C4-2B (cell line): ENCODE measurements around the gene ATP1A3.

Experiments
- H3K27ac ChIP-seq: fragments of 450-650 bp; 2 replicates; pipeline ENCODE4 v1.5.1; 2017
- ZFX ChIP-seq: fragments of 450-650 bp; IDR thresholded peaks from 2 replicates; pipeline ENCODE4 v1.6.1; 2017
- TF ChIP-seq, protein P1 (sequence below): fragments of 450-650 bp; conservative IDR thresholded peaks from 2 replicates; pipeline ENCODE4 v1.5.1; 2017; ENCODE audit warnings: mild to moderate bottlenecking

ATP1A3 gene

DNA sequence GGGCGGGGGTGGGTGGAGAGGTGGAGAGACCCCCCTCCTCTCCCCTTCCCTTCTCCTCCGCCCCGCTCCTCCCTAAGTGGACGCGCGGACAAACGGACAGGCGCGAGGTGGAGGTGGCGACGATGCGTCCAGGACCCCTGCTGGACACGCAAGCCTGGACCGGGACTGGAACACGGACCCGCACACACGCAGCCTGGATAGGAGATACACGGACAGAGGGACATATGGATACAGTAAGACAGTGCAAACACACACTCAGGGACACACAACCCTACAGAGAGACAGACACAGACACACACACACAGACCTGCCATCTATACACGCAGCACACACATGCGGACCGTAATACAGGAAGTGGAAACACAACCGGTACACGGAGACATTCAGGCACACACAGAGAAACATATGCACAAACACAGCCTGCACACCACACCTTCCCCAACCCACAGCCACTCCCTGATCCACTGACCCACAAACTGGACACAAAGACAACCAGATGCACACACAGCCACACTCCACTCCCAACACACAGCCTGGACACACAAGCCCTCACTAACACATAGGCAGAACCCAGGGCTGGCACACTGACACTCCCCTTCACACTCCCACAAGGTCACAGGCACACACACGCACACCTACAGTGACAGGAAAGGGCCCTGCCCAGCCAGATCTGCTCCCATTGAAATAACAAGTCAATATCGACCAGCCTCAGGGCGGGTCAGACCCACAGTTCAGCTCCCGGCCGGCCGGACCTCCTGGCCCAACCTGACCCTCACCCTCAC lies 65.1 kb downstream of the ATP1A3 start:
- H3K27ac ChIP-seq = no peak overlapping the region
- no peak for TF ChIP-seq ZFX
- TF ChIP-seq, protein P1, sequence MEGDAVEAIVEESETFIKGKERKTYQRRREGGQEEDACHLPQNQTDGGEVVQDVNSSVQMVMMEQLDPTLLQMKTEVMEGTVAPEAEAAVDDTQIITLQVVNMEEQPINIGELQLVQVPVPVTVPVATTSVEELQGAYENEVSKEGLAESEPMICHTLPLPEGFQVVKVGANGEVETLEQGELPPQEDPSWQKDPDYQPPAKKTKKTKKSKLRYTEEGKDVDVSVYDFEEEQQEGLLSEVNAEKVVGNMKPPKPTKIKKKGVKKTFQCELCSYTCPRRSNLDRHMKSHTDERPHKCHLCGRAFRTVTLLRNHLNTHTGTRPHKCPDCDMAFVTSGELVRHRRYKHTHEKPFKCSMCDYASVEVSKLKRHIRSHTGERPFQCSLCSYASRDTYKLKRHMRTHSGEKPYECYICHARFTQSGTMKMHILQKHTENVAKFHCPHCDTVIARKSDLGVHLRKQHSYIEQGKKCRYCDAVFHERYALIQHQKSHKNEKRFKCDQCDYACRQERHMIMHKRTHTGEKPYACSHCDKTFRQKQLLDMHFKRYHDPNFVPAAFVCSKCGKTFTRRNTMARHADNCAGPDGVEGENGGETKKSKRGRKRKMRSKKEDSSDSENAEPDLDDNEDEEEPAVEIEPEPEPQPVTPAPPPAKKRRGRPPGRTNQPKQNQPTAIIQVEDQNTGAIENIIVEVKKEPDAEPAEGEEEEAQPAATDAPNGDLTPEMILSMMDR = no peak

GRCh38 chr19:41928221-41928683 lies 65.8 kb downstream of the ATP1A3 start, which contains the start of gene ERFL:
TSS of gene ERFL (minus strand) at chr19:41928449. CDS start at chr19:41912919, 15,530 bp downstream.
- no peak within 1 kb of the TSS for H3K27ac ChIP-seq
- TF ChIP-seq, protein P1 = no peak
- TF ChIP-seq ZFX = no peak

GRCh38 chr19:41927497-41928192 lies 66.4 kb downstream of the ATP1A3 start:
- TF ChIP-seq, protein P1 = no peak
- TF ChIP-seq ZFX = no peak
- no peak overlapping the region for H3K27ac ChIP-seq

GRCh38 chr19:41926763-41927496 lies 67.1 kb downstream of the ATP1A3 start:
- no peak for TF ChIP-seq ZFX
- TF ChIP-seq, protein P1 = no peak
- H3K27ac ChIP-seq = no peak overlapping the region

DNA sequence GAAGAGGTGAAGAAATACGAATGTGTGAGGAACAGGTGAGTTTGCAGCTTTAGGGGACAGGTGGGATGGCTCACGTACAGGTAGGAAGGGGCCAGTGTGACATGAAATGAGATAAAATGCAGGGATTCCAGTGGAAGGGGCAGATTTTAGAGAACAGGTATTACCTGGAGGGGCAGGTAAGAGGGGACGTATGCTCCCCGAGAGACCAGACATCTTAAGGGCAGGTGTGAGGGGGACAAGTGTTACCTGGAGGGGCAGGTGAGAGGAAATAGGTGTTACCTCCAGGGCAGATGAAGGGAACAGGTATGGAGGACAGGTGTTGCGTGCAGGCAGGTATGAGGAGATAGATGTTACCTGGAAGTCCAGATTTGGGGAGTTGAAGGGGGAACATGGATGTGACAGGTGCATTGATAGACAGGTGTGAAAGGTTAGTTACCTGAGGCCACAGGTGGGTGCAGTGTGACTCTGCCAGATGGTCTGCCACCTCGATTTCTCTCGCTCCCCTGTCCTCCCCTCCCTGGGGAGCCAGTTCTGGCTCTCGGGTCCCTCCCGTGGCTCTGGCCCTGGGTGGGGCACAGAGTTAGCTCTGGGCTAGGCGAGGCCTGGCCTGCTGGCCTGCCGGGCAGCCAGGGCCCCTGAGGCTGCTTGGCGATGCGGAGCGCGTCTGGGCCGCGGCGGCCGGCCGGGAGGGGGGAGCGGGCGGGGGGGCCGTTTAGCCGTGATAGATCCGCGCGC lies 67.8 kb downstream of the ATP1A3 start:
- TF ChIP-seq, protein P1 = no peak
- no peak for TF ChIP-seq ZFX
- H3K27ac ChIP-seq = no peak overlapping the region

DNA sequence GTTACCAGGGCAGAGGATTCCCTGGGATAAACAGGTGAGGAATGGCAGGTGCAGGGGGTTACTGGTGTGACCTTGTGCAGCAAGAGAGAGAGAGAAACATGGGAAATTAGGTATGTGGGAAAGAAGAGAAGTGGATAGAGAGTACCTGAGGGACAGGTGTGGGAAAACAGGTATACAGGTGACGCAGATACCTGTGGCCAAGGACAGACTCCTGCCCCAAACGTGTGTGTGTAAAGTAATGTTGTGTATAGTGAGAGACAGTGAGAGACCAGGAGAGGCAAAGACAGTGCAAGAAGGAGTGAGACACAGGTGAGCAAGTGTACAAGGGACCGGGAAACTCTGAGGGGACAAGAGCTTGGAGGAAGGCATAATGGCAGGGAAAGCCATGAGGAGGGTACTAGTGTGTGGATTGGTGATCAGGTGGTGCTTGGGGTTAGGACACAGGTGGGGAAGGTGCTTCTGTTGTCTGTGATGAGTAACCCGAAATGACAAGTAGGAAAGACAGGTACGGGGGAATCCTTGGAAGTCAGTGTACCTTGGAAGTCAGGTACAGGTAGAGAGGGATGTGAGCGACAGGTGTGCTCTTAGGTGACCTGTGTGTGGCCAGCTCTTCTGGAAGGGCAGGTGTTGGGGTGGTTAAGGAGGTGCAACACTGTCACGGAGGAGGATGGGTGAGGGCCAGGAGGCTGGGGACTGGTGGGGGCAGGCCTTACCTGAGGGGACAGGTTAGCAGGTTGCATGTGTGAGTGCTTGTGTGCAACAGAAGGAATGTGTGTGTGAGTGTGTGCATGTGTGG lies 68.6 kb downstream of the ATP1A3 start:
- no peak overlapping the region for H3K27ac ChIP-seq
- TF ChIP-seq, protein P1 = no peak
- TF ChIP-seq ZFX = no peak
